HG03095 (cell line): Measurements from ENCODE around the gene C22orf39.

ENCODE experiments used
- ATAC-seq: cut with Tn5 transposase; IDR thresholded peaks from one replicate; pipeline ENCODE4 v1.9.1; 2021; ENCODE audit warnings: moderate library complexity; ENCODE audit not compliant: unreplicated experiment

C22orf39 gene

GRCh38 chr22:19477321-19478044 is 30.0 kb upstream of the C22orf39 start:
- ATAC-seq, result no peak

DNA sequence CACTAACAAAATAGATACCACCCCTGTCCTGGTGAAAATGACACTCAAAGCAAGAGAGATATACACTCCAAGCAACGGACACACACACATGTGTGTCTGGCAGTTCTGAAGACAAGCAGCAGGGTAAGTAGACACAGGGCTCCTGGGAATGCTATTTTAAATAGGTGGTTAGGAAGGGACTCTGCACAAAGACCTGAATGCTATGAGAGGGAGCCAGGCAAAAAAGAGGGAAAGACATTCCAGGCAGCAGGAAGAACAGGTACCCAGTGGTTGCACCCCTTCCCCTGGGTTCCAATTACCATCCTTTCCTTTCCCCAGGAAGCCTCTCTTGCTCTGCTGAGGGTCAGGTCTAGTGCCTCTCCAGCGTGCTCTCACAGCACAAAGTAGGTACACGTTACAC is 28.5 kb upstream of the C22orf39 start:
- no peak for ATAC-seq

DNA sequence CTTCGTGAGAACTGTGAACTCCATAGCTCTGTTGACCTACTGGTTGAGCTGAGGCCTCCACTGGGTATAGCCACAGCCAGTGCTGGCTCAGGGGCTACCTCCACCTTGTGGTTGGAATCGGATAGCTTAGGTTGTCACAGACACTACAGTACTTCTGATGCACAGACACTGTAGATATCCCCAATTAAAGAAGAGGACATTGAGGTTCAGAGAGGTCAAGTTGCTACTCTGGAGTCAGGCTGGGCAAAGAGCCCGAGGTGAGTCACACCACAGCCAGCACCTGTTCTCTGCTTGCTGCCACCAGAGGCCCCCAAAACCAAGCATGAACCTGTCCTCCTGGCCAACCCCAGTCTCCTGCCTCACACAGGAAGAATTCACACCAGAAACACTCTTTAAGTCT is 26.1 kb upstream of the C22orf39 start:
- ATAC-seq, result no peak

- ATAC-seq, result no peak
Measured at GRCh38 chr22:19472233-19472632, 24.7 kb upstream of the C22orf39 start.

GRCh38 chr22:19471572-19471971 is 24.1 kb upstream of the C22orf39 start:
- no peak for ATAC-seq

DNA sequence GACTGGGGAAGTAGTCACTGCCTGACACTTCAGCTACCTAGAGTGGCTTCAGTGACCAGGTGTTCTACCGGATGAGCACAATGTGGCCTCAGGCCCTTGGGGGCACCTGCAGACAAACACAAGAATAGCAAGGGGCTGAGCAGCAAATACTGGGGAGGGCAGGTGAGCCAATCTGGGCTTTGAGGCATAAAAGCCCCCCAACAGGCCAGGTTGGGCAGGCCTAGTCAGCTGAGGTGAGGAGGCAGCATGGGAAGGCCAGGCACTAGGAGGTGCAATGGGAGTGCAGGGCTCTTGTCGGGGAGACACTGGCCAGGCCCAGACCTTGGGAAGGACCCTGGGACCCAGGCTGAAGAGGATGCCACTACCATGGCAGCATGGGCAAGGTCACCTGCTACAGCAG is 22.5 kb upstream of the C22orf39 start:
- no peak for ATAC-seq

GRCh38 chr22:19469421-19469820 is 21.9 kb upstream of the C22orf39 start:
- no peak for ATAC-seq

DNA sequence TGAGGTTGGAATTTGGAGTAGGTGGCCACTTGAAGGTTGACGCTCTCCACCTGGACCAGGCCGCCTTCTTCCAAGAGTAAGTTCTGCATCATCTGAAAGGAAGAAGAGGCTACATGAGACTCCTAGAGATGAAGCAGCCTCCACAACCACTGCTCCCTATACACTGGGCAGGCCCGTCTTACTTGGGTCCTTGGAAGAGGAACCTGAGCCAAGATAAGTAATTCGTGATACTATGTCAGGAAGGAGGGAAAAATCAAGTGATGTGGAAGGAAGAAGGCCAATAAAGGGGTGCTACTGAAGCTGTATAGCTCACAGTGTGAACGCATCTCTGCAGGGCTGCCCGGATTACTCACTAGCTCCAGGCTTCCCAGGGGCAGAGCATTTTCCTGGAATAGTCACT is 20.4 kb upstream of the C22orf39 start:
- no peak for ATAC-seq

GRCh38 chr22:19466848-19467752 is 19.6 kb upstream of the C22orf39 start:
- no peak for ATAC-seq

GRCh38 chr22:19466126-19466716 is 18.7 kb upstream of the C22orf39 start:
- no peak for ATAC-seq

DNA sequence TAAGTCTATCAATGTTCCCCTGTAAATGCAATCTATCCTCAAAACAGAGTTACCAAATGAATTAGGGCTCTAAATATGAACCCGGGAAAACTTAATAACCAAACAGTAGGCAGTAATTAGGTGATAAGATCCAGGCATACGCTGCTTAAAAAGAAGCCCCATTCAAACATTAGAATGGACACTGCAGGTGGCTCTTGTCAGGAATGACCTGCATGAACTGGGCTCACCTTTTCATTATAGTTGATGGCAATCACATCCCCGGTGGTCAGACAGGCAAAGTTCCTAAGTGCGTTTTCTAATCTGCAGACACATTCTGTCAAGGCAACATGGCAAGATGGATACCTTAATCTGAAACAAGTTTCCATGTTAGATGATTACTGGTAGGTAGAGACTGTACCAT is 17.5 kb upstream of the C22orf39 start:
- ATAC-seq, result no peak

- no peak for ATAC-seq
Measured at GRCh38 chr22:19464546-19464945, 17.0 kb upstream of the C22orf39 start.

- no peak for ATAC-seq
Measured at GRCh38 chr22:19463491-19464469, 16.3 kb upstream of the C22orf39 start.

GRCh38 chr22:19463008-19463407 is 15.5 kb upstream of the C22orf39 start:
- no peak for ATAC-seq

DNA sequence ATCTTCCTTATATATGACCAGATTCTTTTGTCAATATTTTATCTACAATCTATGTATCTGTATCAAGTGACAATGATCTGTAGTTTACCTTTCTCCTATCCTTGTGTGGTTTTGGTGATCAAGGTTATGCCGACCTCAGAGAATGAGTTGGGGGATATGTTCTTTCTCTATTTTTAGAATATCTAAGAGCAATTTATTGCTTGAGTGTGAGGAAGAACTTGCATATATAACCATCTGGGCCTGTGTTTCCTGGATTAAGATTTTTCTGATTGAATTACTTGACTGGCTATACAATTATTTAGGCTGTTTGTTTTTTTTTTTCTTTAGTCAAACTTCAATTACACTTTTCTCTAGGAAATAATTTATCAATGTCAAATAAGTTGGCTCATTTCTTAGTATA is 14.0 kb upstream of the C22orf39 start:
- ATAC-seq, result no peak

- no peak for ATAC-seq
Measured at GRCh38 chr22:19460036-19460435, 12.5 kb upstream of the C22orf39 start.

DNA sequence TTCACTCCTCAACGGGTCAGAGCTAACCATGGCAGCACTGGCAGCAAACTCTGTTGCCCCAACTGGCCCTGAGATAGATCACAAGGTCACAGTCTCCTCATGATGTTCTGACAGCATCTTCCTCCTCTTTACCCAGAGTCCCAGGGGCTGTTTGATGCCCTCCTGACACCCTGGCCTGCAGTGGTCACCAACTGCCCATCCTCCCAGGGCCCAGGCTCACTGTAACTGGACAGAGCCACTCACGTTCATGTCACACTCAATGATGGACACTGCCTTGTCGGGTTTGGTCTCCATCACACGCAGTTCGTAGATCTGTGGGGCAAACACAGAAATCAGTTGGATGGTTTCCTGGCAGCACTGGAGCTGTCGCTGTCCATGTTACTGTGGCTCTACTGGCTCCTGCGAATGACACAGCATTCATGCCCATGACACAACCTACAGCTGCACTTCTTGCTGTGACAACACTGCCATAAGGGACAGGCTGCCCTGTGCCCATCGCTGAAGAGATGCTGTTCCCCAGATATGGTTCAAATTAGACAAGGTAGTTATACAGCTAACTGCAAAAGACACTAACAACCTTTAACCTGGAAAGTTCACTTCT is 10.4 kb upstream of the C22orf39 start:
- ATAC-seq, result no peak

- no peak for ATAC-seq
Measured at GRCh38 chr22:19456541-19456940, 9.0 kb upstream of the C22orf39 start.

DNA sequence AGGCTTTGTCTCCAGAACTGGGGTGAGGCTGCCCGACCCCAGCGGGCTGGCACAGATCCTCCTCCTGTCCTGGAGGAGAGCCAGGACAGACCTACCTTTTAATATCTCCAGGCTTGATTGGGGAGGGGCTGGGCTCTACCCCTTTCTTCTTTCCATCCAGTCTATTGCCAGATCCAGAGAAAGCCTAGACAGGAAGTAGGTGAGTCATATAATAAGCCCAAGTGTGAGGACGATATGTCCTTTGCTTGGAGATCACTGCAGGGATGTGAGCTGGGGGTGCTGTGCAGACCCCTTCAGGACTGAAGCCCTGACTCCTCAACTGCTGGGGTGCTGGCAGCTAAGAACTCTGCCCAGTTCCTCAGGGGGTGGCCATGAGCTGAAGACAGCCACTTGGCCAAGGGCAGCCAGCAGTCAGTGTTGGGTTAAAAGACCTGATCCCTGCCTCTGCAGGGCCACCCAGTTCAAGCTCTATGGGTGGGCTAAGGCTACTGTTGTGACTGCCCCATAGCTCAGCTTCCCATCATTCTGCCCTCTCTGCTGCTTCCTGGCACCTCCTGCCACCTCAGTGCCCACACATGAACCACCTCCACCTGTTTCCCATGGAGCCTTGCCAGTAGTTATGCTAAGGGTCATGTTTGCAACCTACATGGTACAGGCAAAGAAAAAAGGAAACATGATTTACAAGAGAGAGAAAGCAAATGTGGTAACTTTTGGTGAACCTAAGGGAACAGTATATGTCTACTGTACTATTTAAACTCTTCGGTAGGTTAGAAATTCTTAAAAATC is 8.3 kb upstream of the C22orf39 start:
- ATAC-seq, result no peak
